ENCODE data around the gene SEL1L. TPM values are rescaled to one million over a fixed set of nuclear protein-coding genes. Genes with fewer than 3 reads are reported as not detected.

Gene SEL1L
- total RNA-seq, 1 donor from 2014 or later: 28.0 TPM

DNA sequence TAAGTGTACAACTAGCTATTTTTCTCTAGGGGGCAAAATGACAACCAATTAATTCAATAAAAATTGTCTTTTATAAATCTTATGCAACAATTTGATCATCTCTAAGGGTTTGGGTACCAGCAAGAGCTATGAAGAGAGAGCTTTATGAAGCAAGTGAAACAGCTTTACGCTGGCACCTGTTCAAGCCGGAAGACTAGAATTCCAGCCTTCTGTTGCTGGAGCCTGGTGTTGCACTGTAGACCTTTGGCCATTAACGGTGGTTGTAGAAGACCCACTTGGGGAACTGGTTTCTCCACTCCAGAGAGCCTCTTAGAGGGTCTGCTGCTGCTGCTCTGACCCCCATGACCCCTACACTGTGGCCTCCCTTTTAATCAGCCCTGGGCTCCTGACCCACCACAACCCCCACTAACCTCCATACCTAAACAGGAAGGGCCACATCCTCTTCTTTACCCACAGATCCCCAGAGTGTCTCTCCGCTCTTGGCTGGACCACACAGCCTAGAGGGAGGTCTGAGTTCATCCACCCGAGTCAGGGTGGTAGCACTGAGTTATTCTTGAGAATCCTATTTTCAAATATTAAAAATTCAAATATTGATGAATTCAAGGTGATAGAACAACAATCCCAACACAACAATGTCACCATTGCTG, 79.0 kb downstream of the SEL1L start:
- Histone ChIP-seq H3K27ac (no peak overlapping the region), H3K79me2 (ENCODE audit: low read depth) (no peaks in the 10 kb centered on the region), H3K4me1 (peaks cover 13% of the 10 kb centered on the region), H3K9me3 (ENCODE audit: low read depth) (no peaks in the 10 kb centered on the region), H2AFZ (replicated peaks) (no peak overlapping the region), H3K36me3 (no peaks in the 10 kb centered on the region), H3F3A (ENCODE audit: low read depth) (peaks cover 3% of the 10 kb centered on the region), H3K4me2 (no peak overlapping the region), H3K4me3 (no peak overlapping the region), H3K9ac (no peak overlapping the region), H3K27me3 (no peaks in the 10 kb centered on the region), H4K20me1 (ENCODE audit: low read depth) (no peaks in the 10 kb centered on the region)
- Mint-ChIP-seq H3K4me3 (no peak overlapping the region), H3K9me3 (no peaks in the 10 kb centered on the region), H3K27ac (peak overlapping the region; percentile 74), H3K4me1 (peaks cover 30% of the 10 kb centered on the region), H3K36me3 (no peaks in the 10 kb centered on the region), H3K27me3 (ENCODE audit: insufficient read depth, low read depth) (peaks cover 14% of the 10 kb centered on the region)
- TF ChIP-seq EZH2 (IDR thresholded peaks at IDR 0.05): no peak
- no peak for TF ChIP-seq CTCF (IDR thresholded peaks at IDR 0.05)
- no peak for TF ChIP-seq EZH2phosphoT487 (IDR thresholded peaks at IDR 0.05)
- no peak for DNase-seq (ENCODE audit: low spot score)

DNA sequence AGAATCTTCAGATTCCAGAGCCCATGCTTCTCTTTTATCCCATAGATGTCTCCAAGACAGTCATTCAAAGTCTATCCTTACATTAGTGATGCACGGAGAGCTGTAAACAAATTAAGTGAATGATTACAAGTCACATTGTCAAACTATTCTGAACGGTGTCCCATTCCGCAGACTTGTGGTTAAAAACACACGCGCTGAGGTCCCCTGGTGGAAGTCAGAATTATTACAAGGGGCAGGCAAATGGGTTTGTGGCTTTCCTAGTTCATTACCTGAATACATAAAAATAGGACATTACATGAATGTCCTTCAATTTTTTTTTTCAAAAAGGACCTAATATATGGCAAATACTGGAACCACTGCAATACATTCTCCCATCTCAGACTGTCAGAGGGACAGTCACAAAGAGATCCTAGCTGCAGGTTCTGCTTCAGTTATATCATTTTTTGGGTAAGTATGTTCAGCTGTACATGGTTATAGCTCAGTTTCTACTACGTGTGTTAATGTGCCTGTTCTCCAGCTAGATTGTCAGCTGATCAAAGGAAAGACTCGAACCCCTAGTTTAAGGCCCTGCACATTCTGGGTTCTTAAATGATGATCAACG, 80.4 kb downstream of the SEL1L start:
- peaks cover 21% of the 10 kb centered on the region for H3K4me1 ChIP-seq
- peak; percentile 72 for DNase-seq (ENCODE audit: low spot score)
- no peak overlapping the region for H3K9ac ChIP-seq
- TF ChIP-seq CTCF (IDR thresholded peaks at IDR 0.05) (peak; percentile 90), EZH2 (IDR thresholded peaks at IDR 0.05) (no peak)
- H3K4me2 ChIP-seq: no peak overlapping the region
- no peaks in the 10 kb centered on the region for H4K20me1 ChIP-seq (ENCODE audit: low read depth)
- H3K27me3 ChIP-seq: no peaks in the 10 kb centered on the region
- Mint-ChIP-seq H3K27ac (peak overlapping the region; percentile 85), H3K36me3 (no peaks in the 10 kb centered on the region), H3K4me3 (no peak overlapping the region), H3K9me3 (no peaks in the 10 kb centered on the region), H3K4me1 (peaks cover 34% of the 10 kb centered on the region), H3K27me3 (ENCODE audit: insufficient read depth, low read depth) (peaks cover 11% of the 10 kb centered on the region)
- H2AFZ ChIP-seq (replicated peaks): peak overlapping the region; percentile 88
- H3F3A ChIP-seq (ENCODE audit: low read depth): peaks cover 2% of the 10 kb centered on the region
- H3K9me3 ChIP-seq (ENCODE audit: low read depth): no peaks in the 10 kb centered on the region
- no peaks in the 10 kb centered on the region for H3K36me3 ChIP-seq
- no peak overlapping the region for H3K27ac ChIP-seq
- H3K79me2 ChIP-seq (ENCODE audit: low read depth): no peaks in the 10 kb centered on the region
- H3K4me3 ChIP-seq: no peak overlapping the region

DNA sequence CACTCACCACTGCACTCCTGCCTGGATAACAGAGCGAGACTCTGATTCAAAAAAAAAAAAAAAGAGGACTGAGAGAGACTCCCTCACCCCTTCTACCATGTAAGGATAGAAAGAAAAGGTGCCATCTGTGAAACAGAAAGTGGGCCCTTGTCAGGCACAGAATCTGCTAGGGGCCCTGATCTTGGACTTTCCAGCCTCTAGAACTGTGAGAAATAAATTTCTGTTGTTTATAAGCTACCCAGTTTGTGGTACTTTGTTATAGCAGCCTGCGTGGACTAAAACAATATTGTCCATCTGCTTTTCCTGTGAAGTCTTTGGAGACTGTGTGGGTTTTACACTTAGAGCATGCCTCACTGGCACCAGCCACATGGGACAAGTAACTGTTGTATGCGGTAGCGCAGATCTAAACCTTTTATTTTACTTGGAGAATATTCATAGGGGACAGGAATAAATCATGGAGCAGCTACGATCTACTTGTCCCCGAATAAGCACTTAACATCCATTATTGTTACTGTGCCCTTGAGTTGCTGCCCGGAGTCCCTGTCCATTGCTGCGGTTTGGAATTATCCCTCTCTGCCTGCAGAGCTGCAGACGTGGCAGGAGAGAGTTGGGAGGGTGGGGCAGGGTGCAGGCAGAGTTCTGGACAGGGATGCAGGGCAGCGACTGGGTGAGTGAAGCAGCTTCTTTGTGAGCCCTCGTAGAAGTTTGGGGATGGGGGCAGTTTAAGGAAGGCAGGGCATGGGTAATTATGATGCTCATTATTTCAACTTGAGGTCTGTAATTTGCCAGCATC, 81.1 kb downstream of the SEL1L start:
- no peaks in the 10 kb centered on the region for H3K9me3 Mint-ChIP-seq
- peaks cover 11% of the 10 kb centered on the region for H3K27me3 Mint-ChIP-seq (ENCODE audit: insufficient read depth, low read depth)
- peaks cover 34% of the 10 kb centered on the region for H3K4me1 Mint-ChIP-seq
- TF ChIP-seq EZH2 (IDR thresholded peaks at IDR 0.05): no peak
- no peak for TF ChIP-seq CTCF (IDR thresholded peaks at IDR 0.05)
- TF ChIP-seq EZH2phosphoT487 (IDR thresholded peaks at IDR 0.05): no peak
- no peak overlapping the region for H3K4me3 Mint-ChIP-seq
- no peaks in the 10 kb centered on the region for H3F3A ChIP-seq (ENCODE audit: low read depth)
- peak overlapping the region; percentile 88 for H2AFZ ChIP-seq (replicated peaks)
- H3K27ac Mint-ChIP-seq: peak overlapping the region; percentile 85
- DNase-seq (ENCODE audit: low spot score): no peak
- H3K9me3 ChIP-seq (ENCODE audit: low read depth): no peaks in the 10 kb centered on the region
- H3K27ac ChIP-seq: no peak overlapping the region
- no peaks in the 10 kb centered on the region for H3K36me3 ChIP-seq
- no peaks in the 10 kb centered on the region for H3K27me3 ChIP-seq
- no peak overlapping the region for H3K9ac ChIP-seq
- H4K20me1 ChIP-seq (ENCODE audit: low read depth): no peaks in the 10 kb centered on the region
- no peak overlapping the region for H3K4me2 ChIP-seq
- no peaks in the 10 kb centered on the region for H3K79me2 ChIP-seq (ENCODE audit: low read depth)
- H3K36me3 Mint-ChIP-seq: no peaks in the 10 kb centered on the region
- peaks cover 21% of the 10 kb centered on the region for H3K4me1 ChIP-seq
- no peak overlapping the region for H3K4me3 ChIP-seq

Measured in neural progenitor cell (in vitro differentiated cells).